GM21717 (cell line): Measurements from ENCODE around the gene MAPK8IP3.

Experiments
- ATAC-seq: cut with Tn5 transposase; IDR thresholded peaks from one replicate; pipeline ENCODE4 v1.9.1; 2021; ENCODE audit warnings: mild to moderate bottlenecking, moderate library complexity; ENCODE audit not compliant: unreplicated experiment

MAPK8IP3 gene

DNA sequence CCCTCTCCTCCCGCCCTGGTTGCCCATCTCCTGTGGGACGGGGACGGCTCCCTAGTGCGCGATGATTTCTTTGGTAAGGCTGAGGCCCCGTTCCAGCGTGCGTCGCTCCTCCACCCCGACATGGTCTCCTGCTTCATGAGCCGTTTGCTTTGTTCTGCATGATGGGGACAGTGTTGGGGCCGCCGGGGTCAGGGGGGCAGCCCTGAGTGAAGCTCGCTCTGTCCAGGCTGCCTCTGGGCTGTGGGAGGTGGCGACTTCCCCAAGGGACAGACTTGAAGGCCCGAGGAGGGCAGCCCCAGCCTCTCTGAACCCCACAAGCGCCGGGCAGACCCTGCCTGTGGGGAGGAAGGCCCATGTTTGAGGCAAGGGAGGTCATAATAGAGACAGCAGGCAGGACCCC lies 52.9 kb downstream of the MAPK8IP3 start:
- ATAC-seq = no peak

DNA sequence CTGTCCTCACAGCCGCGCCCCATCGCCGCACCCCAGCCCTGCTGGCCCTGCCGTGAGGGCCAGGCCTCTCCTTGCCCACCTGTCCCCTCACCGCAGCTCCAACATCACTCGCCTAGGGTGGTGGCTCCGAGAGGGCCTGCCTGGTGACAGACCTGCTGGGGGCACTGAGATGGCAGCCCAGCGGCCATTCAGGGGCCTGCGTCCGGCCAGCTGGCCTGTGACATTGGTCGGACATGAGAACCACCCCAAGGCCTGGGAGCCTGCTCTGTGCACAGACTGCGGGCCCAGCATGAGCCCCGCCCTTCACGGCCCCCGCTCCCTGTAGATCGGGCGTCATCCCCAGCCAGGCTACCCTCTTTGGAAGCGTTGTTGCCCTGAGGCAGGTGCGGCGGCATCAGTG lies 53.5 kb downstream of the MAPK8IP3 start:
- ATAC-seq = no peak

DNA sequence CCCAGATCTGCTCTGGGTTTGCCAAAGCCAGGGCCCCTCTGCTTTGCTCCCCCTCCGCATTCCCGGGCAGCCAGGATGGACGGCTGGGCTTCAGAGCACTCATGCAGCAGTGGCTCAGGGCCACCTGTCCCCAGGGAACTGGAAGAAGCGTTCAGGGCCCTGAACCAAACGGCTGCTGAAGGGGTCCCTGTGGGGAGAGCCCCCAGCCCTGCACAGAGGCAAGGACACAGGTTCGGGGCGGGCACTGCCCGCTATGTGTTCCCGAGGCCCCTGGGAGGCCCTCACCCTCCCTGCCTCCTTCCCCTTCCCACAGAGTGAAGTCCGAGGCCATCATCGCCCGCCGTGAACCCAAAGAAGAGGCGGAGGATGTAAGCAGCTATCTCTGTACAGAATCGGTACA lies 54.9 kb downstream of the MAPK8IP3 start:
- no peak for ATAC-seq

DNA sequence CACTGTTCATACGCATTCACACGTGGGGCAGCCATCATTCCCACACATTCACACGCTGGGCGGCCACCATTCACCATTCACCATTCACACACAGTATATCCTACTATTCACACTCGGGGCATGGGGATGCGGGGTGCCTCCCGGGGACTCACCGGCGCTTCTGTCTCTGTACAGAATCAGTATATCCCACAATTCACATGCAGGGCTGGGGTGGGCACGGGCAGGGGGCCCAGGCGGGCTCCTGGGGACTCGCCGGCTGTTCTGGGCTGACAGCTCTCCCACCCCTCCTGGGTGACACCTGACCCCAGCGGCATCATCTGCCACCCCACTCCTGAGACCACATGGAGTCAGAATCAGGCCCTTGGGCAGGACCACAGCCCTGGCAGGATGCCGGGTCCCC lies 55.8 kb downstream of the MAPK8IP3 start:
- ATAC-seq = no peak

DNA sequence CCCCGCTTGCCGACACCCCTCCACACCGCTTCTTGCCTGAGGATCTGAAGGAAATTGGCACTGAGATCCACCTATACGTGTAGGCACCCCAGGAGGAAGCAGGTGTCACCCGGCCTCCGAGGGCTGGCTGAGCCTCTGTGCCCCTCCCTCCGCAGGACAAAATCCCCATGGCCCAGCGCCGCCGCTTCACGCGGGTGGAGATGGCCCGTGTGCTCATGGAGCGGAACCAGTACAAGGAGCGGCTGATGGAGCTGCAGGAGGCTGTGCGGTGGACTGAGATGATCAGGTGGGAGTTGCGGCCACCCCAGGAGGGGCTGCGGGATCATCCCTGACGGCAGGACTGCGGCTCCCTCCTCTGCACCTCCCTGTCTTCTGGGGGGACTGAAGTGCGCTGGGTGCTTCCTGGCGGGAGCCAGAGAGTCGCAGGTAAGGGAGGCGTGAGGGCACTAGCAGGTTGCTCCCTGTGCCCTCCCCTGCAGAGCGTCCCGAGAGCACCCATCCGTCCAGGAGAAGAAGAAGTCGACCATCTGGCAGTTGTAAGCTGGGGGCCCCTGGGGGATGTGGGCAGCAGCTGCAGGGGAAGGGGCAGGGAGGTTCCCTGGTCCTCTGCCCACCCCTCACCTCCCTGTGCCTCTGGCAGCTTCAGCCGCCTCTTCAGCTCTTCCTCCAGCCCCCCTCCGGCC lies 56.3 kb downstream of the MAPK8IP3 start:
- no peak for ATAC-seq

DNA sequence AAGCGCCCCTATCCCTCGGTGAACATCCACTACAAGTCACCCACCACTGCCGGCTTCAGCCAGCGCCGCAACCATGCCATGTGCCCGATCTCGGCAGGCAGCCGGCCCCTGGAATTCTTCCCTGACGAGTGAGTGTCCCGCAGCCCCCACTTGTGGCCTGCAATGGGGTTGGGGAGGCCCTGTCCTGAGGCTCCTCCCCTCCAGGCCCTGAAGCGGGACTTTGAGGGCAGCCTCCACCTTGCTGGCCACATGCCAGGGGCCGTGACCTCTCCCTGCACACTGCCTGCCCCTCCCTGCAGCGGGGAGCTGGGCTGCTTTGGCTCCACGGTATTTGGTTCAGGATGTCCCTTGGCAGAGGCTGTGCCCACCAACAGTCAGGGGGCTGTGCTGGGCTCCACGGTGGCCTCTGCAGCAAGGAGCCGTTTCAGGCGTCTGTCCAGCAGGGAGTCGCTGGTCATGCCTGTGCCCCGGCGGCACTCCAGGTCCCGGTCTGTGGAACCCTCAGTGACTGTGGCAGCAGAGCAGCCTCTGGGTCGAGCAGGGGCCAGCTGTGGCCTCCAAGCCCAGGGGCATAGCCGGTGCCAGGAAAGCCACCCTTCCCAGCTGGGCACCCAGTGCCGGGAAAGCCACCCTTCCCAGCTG lies 57.0 kb downstream of the MAPK8IP3 start:
- ATAC-seq = no peak

DNA sequence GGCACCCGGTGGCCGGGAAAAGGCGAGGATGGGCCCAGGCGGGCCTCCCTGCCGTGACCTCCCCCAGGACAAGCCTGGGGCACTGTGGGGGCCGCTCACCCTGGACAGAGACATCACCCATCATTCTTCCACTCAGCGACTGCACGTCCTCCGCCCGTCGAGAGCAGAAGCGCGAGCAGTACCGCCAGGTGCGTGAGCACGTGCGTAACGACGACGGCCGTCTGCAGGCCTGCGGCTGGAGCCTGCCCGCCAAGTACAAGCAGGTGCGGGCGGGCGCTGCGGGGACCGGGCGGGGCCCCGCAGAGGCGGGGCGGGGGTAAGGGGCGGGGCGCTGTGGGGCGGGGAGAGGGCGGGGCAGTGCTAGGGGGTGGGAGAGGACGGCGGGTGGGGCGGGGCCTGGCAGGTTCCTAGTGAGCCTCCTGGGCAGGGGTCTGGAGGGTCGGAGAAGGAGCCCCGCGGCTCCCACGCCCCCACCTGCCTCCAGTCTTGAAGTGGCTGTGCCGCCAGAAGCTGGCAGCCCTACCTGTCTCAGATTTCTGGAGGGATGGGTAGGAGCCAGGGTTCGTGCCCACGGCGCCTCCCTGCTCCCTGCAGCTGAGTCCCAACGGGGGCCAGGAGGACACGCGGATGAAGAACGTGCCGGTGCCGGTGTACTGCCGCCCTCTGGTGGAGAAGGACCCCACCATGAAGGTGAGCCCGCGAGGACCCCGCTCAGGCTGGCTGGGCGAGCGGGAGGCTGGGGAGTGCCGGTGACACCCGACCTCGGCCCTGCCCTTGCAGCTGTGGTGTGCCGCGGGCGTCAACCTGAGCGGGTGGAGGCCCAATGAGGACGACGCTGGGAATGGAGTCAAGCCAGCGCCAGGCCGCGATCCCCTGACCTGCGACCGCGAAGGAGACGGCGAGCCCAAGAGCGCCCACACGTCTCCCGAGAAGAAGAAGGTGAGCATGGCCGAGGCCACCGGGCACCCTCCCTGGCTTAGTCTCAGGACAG lies 57.8 kb downstream of the MAPK8IP3 start:
- no peak for ATAC-seq

- no peak for ATAC-seq
Observed at GRCh38 chr16:1764971-1765370, 59.0 kb downstream of the MAPK8IP3 start.

DNA sequence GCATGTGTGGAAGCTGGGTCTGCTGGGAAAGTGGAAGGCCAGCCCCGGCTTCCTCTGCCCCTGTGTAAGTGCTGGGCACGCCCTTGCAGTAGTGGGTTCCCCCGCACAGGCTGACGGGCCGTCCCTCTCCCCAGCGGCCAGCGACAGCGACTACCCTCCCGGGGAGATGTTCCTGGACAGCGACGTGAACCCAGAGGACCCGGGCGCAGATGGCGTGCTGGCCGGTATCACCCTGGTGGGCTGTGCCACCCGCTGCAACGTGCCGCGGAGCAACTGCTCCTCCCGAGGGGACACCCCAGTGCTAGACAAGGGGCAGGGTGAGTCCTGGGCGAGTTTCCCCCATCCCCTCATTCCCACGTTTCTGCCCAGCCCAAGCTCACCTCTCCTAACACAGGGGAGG lies 59.8 kb downstream of the MAPK8IP3 start:
- ATAC-seq = no peak

DNA sequence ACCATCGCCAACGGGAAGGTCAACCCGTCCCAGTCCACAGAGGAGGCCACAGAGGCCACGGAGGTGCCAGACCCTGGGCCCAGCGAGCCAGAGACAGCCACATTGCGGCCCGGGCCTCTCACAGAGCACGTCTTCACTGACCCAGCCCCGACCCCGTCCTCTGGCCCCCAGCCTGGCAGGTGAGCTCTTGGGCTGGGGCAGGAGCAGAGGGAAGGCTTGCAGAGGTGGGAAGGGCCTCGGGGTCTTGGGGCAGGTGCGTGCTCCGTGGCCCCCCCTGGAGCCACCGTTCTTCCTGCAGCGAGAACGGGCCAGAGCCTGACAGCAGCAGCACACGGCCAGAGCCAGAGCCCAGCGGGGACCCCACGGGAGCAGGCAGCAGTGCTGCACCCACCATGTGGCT lies 60.2 kb downstream of the MAPK8IP3 start:
- no peak for ATAC-seq

DNA sequence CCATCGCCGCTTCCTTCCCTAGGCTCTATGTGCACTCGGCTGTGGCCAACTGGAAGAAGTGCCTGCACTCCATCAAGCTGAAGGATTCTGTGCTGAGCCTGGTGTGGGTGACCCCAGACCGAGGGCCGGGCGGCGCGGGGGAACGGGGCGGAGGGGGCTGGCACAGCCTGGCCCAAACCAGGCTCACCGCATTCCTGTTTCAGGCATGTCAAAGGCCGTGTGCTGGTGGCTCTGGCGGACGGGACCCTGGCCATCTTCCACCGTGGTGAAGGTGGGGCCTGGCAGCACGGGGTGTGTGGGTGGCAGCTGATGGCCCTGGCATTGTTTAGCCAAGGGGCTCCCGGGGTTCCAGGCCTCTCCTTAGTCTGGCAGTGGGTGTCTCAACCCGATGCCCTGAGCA lies 60.7 kb downstream of the MAPK8IP3 start:
- ATAC-seq = no peak

DNA sequence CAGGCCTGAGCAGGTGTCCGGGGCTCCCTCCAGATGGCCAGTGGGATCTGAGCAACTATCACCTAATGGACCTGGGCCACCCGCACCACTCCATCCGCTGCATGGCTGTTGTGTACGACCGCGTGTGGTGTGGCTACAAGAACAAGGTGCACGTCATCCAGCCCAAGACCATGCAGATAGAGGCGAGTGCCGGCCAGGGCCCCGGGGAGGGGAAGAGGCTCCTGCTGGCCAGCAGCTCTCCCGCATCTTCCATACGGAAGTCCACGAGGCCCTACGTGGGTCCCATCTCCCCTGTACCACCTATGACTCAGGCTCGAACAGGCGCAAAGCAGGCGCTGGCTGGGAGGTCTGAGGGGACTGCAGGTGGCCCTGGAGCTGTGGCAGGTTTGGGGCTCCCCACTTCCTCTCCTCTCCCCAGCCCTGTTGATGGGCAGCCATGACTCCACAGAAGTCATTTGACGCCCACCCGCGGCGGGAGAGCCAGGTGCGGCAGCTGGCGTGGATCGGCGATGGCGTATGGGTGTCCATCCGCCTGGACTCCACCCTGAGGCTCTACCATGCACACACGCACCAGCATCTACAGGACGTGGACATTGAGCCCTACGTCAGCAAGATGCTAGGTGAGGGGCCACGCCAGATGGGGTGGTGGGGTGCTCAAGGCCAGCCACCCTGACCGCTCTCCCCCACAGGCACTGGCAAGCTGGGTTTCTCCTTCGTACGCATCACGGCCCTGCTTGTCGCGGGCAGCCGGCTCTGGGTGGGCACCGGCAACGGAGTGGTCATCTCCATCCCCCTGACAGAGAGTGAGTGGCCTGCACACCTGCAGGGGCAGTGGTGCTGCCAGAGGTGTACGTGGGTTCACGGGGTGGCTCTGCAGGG lies 61.4 kb downstream of the MAPK8IP3 start:
- ATAC-seq = no peak

- ATAC-seq = no peak
Observed at GRCh38 chr16:1768061-1768766, 62.2 kb downstream of the MAPK8IP3 start.

DNA sequence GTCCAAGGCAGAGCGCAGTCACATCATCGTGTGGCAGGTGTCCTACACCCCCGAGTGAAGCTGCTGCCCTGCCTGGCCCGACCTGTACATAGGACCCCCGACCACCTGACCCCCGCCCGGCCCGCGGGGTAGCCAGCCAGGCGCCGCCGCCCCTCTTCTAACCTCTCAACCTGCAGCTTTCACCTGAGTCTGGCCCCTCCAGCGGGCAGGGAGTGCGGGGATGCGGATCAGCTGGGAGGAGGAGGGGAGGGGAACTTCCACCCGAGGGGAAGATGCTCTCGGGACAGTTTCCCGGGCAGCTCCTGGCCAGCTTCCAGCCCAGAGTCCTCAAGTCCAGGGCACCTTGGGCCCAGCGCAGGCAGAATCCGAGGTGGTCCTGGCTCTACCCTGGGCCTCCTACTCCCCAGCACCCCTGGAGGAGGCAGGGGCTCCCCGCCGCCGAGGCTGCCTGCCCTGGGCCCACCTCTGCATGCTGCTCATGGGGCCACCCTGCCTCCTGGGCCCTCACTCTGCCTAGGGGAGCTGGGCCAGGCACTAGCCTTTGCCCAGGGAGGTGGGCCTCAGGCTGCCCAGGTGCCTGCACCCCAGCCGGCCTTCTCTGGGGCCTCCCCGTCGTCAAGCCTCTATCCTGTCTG lies 62.9 kb downstream of the MAPK8IP3 start:
- no peak for ATAC-seq

GRCh38 chr16:1769402-1770300 lies 63.7 kb downstream of the MAPK8IP3 start:
- ATAC-seq = no peak

DNA sequence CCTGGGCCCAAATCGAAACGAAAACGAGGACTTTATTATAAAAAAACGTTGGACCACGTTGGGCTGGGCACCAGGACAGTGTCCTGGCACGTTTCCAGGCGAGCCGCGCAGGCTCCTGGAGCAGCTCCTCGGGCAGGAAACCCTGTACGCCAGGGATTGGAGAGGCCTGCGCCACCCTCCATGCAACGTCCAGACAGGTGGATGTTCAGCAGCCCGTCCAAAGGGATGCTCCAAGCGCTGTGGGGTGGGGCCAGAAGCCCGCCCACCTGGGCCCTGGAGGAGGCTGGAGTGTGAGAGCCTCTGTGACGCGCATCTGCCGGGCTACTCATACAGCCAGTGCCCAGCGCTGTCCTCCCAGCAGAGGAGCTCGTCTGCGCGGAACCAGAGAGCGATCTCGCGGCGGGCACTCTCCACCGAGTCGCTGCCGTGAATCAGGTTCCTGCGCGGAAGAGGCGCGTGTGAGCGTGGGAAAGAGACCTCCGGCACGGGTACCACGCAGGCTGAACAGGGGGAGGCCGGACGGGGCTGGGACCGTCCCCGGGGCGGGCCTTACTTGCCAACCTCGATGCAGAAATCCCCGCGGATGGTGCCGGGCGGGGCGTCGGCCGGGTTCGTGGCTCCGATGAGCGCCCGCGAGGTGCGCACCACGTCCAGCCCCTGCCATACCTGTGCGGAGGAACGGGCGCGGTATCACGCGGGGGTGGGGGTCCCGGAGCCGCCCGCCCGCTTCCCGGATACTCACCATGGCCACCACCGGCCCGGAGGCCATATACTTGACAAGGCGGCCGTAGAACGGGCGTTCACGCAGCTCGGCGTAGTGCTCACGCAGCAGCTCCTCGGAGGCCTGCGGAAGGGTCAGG lies 64.6 kb downstream of the MAPK8IP3 start:
- ATAC-seq = no peak

- no peak for ATAC-seq
Observed at GRCh38 chr16:1771188-1771863, 65.3 kb downstream of the MAPK8IP3 start, which contains the start of gene NME3. NME3 (minus strand) TSS chr16:1771543; CDS start chr16:1771534, 9 bp downstream.
